GM10248 (cell line): ENCODE measurements around the gene DSCAM.
"Not testable (repeated sequence)": the region's sequence is repeated elsewhere in the genome, so short reads cannot be mapped to it uniquely, and the experiment has no call there.

Experiments used
- CTCF ChIA-PET: fragments of 300-600 bp; sonication (Branson Sonifier 250); formaldehyde crosslinking; extraction: SDS; loops from one replicate; lab custom pipeline; 2021; ENCODE audit warnings: antibody characterized with exemption; lab: Yijun Ruan, JAX
- POLR2A ChIA-PET: fragments of 350-650 bp; sonication (Branson Sonifier 250); formaldehyde crosslinking; extraction: SDS; loops from one replicate; lab custom pipeline; 2020; ENCODE audit warnings: antibody characterized with exemption; lab: Yijun Ruan, JAX
- DNase-seq: peaks from one replicate; pipeline ENCODE4 v3.0.0; 2012; ENCODE audit errors: extremely low spot score
- TF ChIP-seq, protein P1 (sequence below): IDR thresholded peaks from 2 replicates; pipeline ENCODE4 v1.5.1; 2012; ENCODE audit warnings: mild to moderate bottlenecking, low read depth; ENCODE audit errors: extremely low read depth, missing control alignments, control extremely low read depth

DSCAM gene

GRCh38 chr21:40269239-40269638 is 577.7 kb downstream of the DSCAM start:
- TF ChIP-seq, protein P1, sequence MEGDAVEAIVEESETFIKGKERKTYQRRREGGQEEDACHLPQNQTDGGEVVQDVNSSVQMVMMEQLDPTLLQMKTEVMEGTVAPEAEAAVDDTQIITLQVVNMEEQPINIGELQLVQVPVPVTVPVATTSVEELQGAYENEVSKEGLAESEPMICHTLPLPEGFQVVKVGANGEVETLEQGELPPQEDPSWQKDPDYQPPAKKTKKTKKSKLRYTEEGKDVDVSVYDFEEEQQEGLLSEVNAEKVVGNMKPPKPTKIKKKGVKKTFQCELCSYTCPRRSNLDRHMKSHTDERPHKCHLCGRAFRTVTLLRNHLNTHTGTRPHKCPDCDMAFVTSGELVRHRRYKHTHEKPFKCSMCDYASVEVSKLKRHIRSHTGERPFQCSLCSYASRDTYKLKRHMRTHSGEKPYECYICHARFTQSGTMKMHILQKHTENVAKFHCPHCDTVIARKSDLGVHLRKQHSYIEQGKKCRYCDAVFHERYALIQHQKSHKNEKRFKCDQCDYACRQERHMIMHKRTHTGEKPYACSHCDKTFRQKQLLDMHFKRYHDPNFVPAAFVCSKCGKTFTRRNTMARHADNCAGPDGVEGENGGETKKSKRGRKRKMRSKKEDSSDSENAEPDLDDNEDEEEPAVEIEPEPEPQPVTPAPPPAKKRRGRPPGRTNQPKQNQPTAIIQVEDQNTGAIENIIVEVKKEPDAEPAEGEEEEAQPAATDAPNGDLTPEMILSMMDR = no peak
- DNase-seq = no peak
- CTCF ChIA-PET = interaction anchor here (1.1 kb wide), 1 partner anchor 11 kb away, joined by 3 read pairs; no protein-coding TSS in a partner anchor
- POLR2A ChIA-PET = no interaction called here

DNA sequence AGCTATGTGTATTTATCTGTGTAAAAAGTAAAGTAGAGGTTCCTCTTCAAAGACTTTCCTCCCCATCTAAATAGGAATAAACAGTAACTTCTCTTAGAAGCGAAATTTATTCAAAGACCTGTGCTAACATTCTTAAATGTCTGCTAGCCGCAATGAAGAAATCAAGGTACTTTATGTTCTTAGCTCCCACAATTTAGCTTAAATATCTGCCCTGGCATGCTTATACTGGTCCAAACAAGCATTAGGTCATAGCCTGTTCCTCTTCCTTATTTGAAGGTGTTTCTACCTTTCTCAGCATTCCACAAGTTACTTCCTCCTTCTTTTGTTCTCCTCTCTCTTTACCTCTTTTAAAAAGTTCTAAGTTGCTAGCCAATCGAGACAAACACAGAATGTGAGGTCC is 588.5 kb downstream of the DSCAM start:
- CTCF ChIA-PET = interaction anchor here (1.5 kb wide), 1 partner anchor 31 kb away, joined by 3 read pairs; no protein-coding TSS in a partner anchor
- DNase-seq, POLR2A ChIA-PET: not testable (repeated sequence)

DNA sequence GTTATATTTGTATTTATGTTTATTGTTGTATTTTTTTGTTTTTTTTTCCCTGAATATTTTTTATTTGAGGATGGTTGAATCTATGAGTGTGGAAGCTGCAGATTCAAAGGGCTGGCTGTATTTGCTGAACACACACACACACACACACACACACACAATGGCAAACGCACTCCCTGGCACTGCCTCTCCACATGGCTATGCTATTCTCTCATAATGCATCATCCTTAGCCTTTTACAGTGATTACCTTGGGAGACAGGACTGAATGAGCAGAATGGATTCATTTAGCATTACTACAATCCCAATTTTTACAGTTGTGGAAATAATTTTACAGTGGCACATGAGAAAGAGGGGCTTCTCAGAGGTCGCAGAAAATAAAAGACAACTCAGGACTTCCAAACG is 589.6 kb downstream of the DSCAM start:
- TF ChIP-seq, protein P1 = no peak
- CTCF ChIA-PET = no interaction called here
- no peak for DNase-seq

DNA sequence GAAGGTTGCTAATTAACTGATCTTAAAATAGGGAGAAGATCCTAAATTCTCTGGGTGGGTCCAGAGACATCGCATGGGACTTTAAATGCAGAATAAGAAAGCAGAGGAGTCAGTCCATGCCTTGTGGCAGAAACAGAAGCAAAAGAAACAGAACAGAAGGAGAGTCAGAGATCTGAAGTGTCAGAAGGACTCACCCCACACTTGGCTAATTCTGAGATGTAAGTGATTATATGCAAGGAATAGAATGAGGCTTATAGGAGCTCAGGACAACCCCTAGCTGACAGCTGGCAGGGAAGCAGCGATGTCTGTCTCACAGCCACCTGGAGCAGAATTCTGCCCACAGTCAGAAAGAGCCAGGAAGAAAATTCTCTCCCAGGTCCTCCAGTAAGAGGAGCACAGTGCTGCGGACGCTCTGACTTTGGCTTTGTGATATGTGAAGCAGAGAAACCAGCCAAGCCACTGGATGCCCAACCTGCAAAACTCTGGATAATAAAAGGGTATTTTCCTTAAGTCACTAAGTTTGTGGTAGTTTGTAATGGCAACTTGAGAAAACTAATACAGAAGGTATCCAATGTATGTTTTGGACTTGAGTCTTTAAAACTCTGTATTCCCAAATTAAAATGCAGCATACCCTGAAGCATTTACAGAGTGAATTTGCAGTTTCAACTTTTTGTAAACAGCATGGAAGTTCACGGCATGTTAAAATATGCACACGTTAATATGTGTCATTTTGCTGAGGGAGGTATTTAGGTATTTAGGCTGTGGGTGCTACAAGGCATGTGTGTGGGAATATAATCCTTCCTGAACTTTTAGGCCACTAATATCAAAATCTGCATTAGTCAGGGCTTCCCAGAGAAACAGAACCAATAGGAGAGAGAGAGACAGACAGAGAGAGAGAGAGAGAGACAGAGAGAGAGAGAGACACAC is 591.2 kb downstream of the DSCAM start:
- TF ChIP-seq, protein P1 = no peak
- ChIA-PET CTCF (no interaction called here), POLR2A (no interaction called here)
- DNase-seq = no peak

More for the DNA sequence above, 589.6 kb downstream of the DSCAM start:
- POLR2A ChIA-PET = no interaction called here

DNA sequence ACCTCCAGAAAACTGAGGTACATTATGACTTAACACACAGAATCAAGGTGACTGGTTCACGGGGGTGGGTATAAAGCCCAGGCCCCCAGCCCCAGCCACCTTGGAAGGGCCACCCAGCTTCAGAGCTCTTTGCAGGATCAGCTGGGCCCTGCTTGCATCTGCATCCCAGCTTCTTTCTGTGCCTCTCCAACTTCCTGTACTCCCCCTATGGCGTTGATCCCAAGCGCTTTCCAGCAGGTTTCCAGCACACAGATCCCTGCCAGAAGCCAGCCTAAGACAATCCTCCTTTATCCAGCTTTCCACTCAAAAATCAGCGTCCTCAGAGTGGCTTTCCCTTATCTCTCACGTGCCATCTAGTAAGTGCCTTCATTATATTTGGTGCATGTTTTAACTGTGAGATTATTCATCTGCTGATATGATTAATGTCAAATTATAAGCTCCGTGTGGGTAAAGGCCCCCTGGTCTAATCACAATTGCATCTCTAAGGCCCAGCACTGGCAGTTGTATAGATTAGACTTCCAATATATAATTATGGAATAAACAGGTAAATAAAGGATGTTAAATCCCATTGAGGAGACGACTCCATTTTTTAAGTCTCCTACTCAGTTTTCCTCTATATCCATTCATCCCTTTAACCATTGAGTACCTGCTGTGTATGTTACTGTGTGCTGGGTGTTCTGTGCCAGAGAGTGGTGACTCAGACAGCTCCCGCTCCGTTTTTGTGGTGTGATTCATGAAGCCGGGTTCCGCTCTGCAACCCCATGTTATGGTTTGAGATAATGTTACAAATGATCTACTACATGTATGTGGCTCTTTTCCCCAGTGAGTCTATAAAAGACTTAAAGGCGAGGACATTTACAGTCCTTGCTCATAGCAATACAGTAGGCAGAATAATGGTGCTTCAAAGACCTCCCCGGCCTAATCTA is 592.2 kb downstream of the DSCAM start:
- TF ChIP-seq, protein P1 = no peak
- ChIA-PET POLR2A (no interaction called here), CTCF (no interaction called here)
- no peak for DNase-seq

DNA sequence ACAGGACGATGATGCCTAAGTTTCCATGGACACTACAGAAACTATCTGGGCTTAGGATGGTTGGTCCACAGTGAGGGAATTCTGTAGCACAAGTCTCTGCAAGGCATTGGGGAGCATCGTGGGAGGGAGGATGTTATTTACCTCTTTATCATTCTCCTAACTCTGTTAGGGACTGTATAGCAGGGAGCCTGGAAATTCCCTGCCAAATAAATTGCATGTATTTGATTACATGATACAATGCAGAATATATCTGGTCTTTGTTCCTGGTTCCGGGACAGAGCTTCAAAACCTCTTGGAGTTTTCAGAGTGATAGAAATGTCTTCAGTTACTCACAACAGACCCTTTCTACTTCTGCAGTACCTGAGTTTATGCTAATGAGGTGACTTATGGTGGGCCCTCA is 593.8 kb downstream of the DSCAM start:
- no peak for DNase-seq
- ChIA-PET CTCF (no interaction called here), POLR2A (no interaction called here)
- TF ChIP-seq, protein P1 = no peak
